ENCODE measurements around the gene PDGFC.

GRCh38 chr4:156738766-156739165 is 232.8 kb downstream of the PDGFC start:
- TF ChIP-seq TP53 (CRISPR knock-in tag; conservative IDR thresholded peaks at IDR 0.05) (no peak), JUN (CRISPR knock-in tag; IDR thresholded peaks at IDR 0.05) (no peak), POLR2A (IDR thresholded peaks at IDR 0.05; ENCODE audit: insufficient read depth in 1 of 2, low read depth in 2 of 2, low read length in 2 of 2) (no peak), ZNF350 (CRISPR knock-in tag; IDR thresholded peaks at IDR 0.05; ENCODE audit: borderline replicate concordance, low read depth) (no peak), TCF7L2 (IDR thresholded peaks at IDR 0.05; ENCODE audit: low read depth, low read length) (no peak), NR2C2 (CRISPR knock-in tag; IDR thresholded peaks at IDR 0.05; ENCODE audit: borderline replicate concordance) (no peak), SSRP1 (CRISPR knock-in tag; IDR thresholded peaks at IDR 0.05) (no peak), ZXDC (CRISPR knock-in tag; IDR thresholded peaks at IDR 0.05) (no peak), ZNF891 (CRISPR knock-in tag; IDR thresholded peaks at IDR 0.05) (no peak), EZH2 (conservative IDR thresholded peaks at IDR 0.05; ENCODE audit: low read depth, low read length) (no peak), SP4 (CRISPR knock-in tag; IDR thresholded peaks at IDR 0.05) (no peak)

Data from HepG2 (cell line).